HepG2 (cell line): ENCODE data around the gene STMN1. TPM values are rescaled to one million over a fixed set of nuclear protein-coding genes. Genes with fewer than 3 reads are reported as not detected.

Source experiments
- HINFP ChIP-seq: sonication (generic); formaldehyde crosslinking; IDR thresholded peaks from 2 replicates; pipeline ENCODE4 v1.4.0; 2020; ENCODE audit warnings: low read depth, mild to moderate bottlenecking, missing genetic modification reagents
- LBX2 ChIP-seq: sonication (generic); formaldehyde crosslinking; IDR thresholded peaks from 2 replicates; pipeline ENCODE4 v1.5.0; 2020; ENCODE audit warnings: missing genetic modification reagents, mild to moderate bottlenecking, borderline replicate concordance
- NFIB ChIP-seq: sonication (generic); formaldehyde crosslinking; IDR thresholded peaks from 2 replicates; pipeline ENCODE4 v1.9.0; 2021; ENCODE audit warnings: missing genetic modification reagents, mild to moderate bottlenecking, borderline replicate concordance
- PATZ1 ChIP-seq: sonication (generic); formaldehyde crosslinking; IDR thresholded peaks from 2 replicates; pipeline ENCODE4 v1.4.0; 2020; ENCODE audit warnings: missing genetic modification reagents
- POLR2G ChIP-seq: fragments of 200-400 bp; formaldehyde crosslinking; IDR thresholded peaks from 2 replicates; pipeline ENCODE4 v1.6.1; 2018; ENCODE audit warnings: mild to moderate bottlenecking, low read depth, low read length, moderate library complexity
- RARG ChIP-seq: sonication (generic); formaldehyde crosslinking; IDR thresholded peaks from 2 replicates; pipeline ENCODE4 v1.4.0; 2020; ENCODE audit warnings: low read depth, mild to moderate bottlenecking, missing genetic modification reagents
- RFX3 ChIP-seq: IDR thresholded peaks from 2 replicates; pipeline ENCODE4 v1.6.1; 2016; ENCODE audit warnings: missing biosample characterization, missing genetic modification reagents
- TIGD3 ChIP-seq: sonication (generic); formaldehyde crosslinking; IDR thresholded peaks from 2 replicates; pipeline ENCODE4 v1.5.1; 2020; ENCODE audit warnings: mild to moderate bottlenecking, missing genetic modification reagents, borderline replicate concordance
- ZBTB26 ChIP-seq: IDR thresholded peaks from 2 replicates; pipeline ENCODE4 v1.6.1; 2016; ENCODE audit warnings: missing compliant biosample characterization, missing genetic modification reagents, borderline replicate concordance
- ZNF160 ChIP-seq: sonication (generic); formaldehyde crosslinking; IDR thresholded peaks from 2 replicates; pipeline ENCODE4 v1.8.0; 2022; ENCODE audit warnings: mild to moderate bottlenecking, inconsistent platforms, missing genetic modification reagents
- ZNF3 ChIP-seq: IDR thresholded peaks from 2 replicates; pipeline ENCODE4 v1.7.0; 2017; ENCODE audit warnings: inconsistent platforms
- ZNF430 ChIP-seq: sonication (generic); formaldehyde crosslinking; IDR thresholded peaks from 2 replicates; pipeline ENCODE4 v1.9.0; 2021; ENCODE audit warnings: mild to moderate bottlenecking, missing genetic modification reagents
- ZNF710 ChIP-seq: sonication (generic); formaldehyde crosslinking; IDR thresholded peaks from 2 replicates; pipeline ENCODE4 v1.5.0; 2020; ENCODE audit warnings: mild to moderate bottlenecking, missing genetic modification reagents, borderline replicate concordance
- ZNF816 ChIP-seq: sonication (generic); formaldehyde crosslinking; IDR thresholded peaks from 2 replicates; pipeline ENCODE4 v1.8.0; 2022; ENCODE audit warnings: missing genetic modification reagents, mild to moderate bottlenecking, borderline replicate concordance
- ZNF883 ChIP-seq: sonication (generic); formaldehyde crosslinking; IDR thresholded peaks from 2 replicates; pipeline ENCODE4 v1.5.1; 2020; ENCODE audit warnings: mild to moderate bottlenecking, missing genetic modification reagents; ENCODE audit errors: not compliant biosample characterization
- polyA plus RNA-seq, 8 experiments: library from polyadenylated mRNA; depleted of rRNA in 3 of 8; stranded (reverse) in 7 of 8; unstranded in 1 of 8; fragments of >200 nt; fragmentation: Illumina TruSeq in 4 of 8; extraction: Trizol in 4 of 8; gene quantifications; 2 replicates each; pipeline versions ENCODE4 v1.2.1 to v1.2.3, GENCODE V29; 2011 to 2016; ENCODE audit warnings: low read depth in 4 of 8, missing spikeins in 1 of 8, mixed read lengths in 1 of 8; ENCODE audit not compliant: insufficient read depth in 1 of 8
- total RNA-seq, 5 experiments: library from RNA; depleted of rRNA; stranded (reverse); fragments of >200 nt; fragmentation: Illumina TruSeq; extraction: Trizol; gene quantifications; 2 replicates each; pipeline ENCODE4 v1.2.3, GENCODE V29; 2016; ENCODE audit warnings: low read depth in 1 of 5

Gene STMN1
- total and polyA plus RNA-seq, 2 of the 13 experiments (the other 11 are each of a cell fraction or from before 2014, with no cell fraction given): 45.9 to 409 TPM

GRCh38 chr1:25871086-25871703 is 35.0 kb downstream of the STMN1 start (continued):
- TF ChIP-seq ZNF160: no peak
- TF ChIP-seq ZNF3: no peak
- TF ChIP-seq POLR2G: peak; percentile 55; the same call in 1 of the 2 replicates
- no peak for TF ChIP-seq ZNF710 (CRISPR knock-in tag)
- TF ChIP-seq RFX3 (CRISPR knock-in tag): no peak
- no peak for TF ChIP-seq ZNF816 (CRISPR knock-in tag)
- no peak for TF ChIP-seq RARG (CRISPR knock-in tag)
- no peak for TF ChIP-seq ZNF883 (CRISPR knock-in tag)
- TF ChIP-seq TIGD3 (CRISPR knock-in tag): no peak
- no peak for TF ChIP-seq ZBTB26 (CRISPR knock-in tag)
- TF ChIP-seq PATZ1 (CRISPR knock-in tag): no peak; the same call in 1 of the 2 replicates
- TF ChIP-seq LBX2: no peak
- TF ChIP-seq ZNF430: no peak
- TF ChIP-seq NFIB (CRISPR knock-in tag): no peak
- no peak for TF ChIP-seq HINFP (CRISPR knock-in tag)
